ENCODE measurements around the gene LRFN3.
"Not testable (repeated sequence)": the region's sequence is repeated elsewhere in the genome, so short reads cannot be mapped to it uniquely, and the experiment has no call there.

LRFN3 gene

GRCh38 chr19:35939307-35940077 is 3.3 kb downstream of the LRFN3 start:
- DNase-seq (ENCODE audit: low spot score) = no peak

- no peak for DNase-seq (ENCODE audit: low spot score)
Measured at GRCh38 chr19:35940078-35940775, 4.1 kb downstream of the LRFN3 start.

- no peak for DNase-seq (ENCODE audit: low spot score)
Measured at GRCh38 chr19:35940839-35941238, 4.7 kb downstream of the LRFN3 start.

GRCh38 chr19:35942235-35942634 is 6.1 kb downstream of the LRFN3 start:
- no peak for DNase-seq (ENCODE audit: low spot score)

GRCh38 chr19:35943321-35944301 is 7.4 kb downstream of the LRFN3 start:
- no peak for DNase-seq (ENCODE audit: low spot score)

- DNase-seq (ENCODE audit: low spot score) = no peak
Measured at GRCh38 chr19:35944556-35944955, 8.4 kb downstream of the LRFN3 start.

- DNase-seq (ENCODE audit: low spot score) = no peak
Measured at GRCh38 chr19:35945121-35945790, 9.1 kb downstream of the LRFN3 start.

- DNase-seq (ENCODE audit: low spot score) = no peak
Measured at GRCh38 chr19:35946203-35946602, 10.0 kb downstream of the LRFN3 start.

GRCh38 chr19:35949131-35949530 is 13.0 kb downstream of the LRFN3 start:
- no peak for DNase-seq (ENCODE audit: low spot score)

- DNase-seq (ENCODE audit: low spot score) = no peak
Measured at GRCh38 chr19:35955881-35956634, 19.9 kb downstream of the LRFN3 start.

GRCh38 chr19:35957411-35957810 is 21.2 kb downstream of the LRFN3 start:
- DNase-seq (ENCODE audit: low spot score) = not testable (repeated sequence)

GRCh38 chr19:35958660-35959039 is 22.5 kb downstream of the LRFN3 start:
- DNase-seq (ENCODE audit: low spot score) = no peak

- no peak for DNase-seq (ENCODE audit: low spot score)
Measured at GRCh38 chr19:35959040-35959967, 23.1 kb downstream of the LRFN3 start.

- no peak for DNase-seq (ENCODE audit: low spot score)
Measured at GRCh38 chr19:35959968-35960320, 23.8 kb downstream of the LRFN3 start.

GRCh38 chr19:35960432-35960972 is 24.3 kb downstream of the LRFN3 start:
- no peak for DNase-seq (ENCODE audit: low spot score)

GRCh38 chr19:35963514-35963913 is 27.3 kb downstream of the LRFN3 start:
- no peak for DNase-seq (ENCODE audit: low spot score)

- no peak for DNase-seq (ENCODE audit: low spot score)
Measured at GRCh38 chr19:35966771-35967170, 30.6 kb downstream of the LRFN3 start.

- DNase-seq (ENCODE audit: low spot score) = no peak
Measured at GRCh38 chr19:35973487-35973886, 37.3 kb downstream of the LRFN3 start.

GRCh38 chr19:35975608-35976214 is 39.5 kb downstream of the LRFN3 start:
- no peak for DNase-seq (ENCODE audit: low spot score)

All from pons (tissue), 1 donor.